ENCODE data around the gene EYA4. TPM values are rescaled to one million over a fixed set of nuclear protein-coding genes. Genes with fewer than 3 reads are reported as not detected.

EYA4 gene
- total RNA-seq, 2 donors from 2014 or later, result 0.11 to 0.26 TPM

DNA sequence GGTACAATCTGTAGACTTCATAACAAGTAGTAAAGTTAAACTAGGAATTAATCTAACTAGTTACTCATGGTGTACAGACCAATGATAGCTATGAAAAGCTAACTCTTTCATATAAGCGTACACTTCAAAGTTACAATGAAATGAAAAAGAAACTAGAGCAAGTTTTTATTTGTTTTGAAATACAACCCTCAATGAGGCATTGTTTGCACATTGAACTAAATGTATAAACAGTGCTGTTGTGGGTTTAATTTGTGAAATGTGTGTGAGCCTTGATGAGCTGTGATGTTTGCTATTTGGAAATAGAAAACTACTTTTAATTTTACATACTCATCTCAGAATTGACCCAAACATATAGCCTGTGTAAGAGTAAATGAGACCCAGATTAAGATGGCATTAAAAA is 11.1 kb upstream of the EYA4 start:
- Mint-ChIP-seq H3K27ac (no peak overlapping the region), H3K4me3 (no peak overlapping the region), H3K27me3 (ENCODE audit: insufficient read depth) (no peaks in the 10 kb centered on the region), H3K36me3 (ENCODE audit: low read depth) (no peaks in the 10 kb centered on the region), H3K9me3 (peaks cover 6% of the 10 kb centered on the region), H3K4me1 (no peaks in the 10 kb centered on the region)
- H3K4me1 ChIP-seq (ENCODE audit: control insufficient read depth, insufficient read depth, low read length), result no peaks in the 10 kb centered on the region
- no peak overlapping the region for H3K9ac ChIP-seq (ENCODE audit: extremely low read depth, low read length, poor library complexity, severe bottlenecking)
- TF ChIP-seq, protein P1, sequence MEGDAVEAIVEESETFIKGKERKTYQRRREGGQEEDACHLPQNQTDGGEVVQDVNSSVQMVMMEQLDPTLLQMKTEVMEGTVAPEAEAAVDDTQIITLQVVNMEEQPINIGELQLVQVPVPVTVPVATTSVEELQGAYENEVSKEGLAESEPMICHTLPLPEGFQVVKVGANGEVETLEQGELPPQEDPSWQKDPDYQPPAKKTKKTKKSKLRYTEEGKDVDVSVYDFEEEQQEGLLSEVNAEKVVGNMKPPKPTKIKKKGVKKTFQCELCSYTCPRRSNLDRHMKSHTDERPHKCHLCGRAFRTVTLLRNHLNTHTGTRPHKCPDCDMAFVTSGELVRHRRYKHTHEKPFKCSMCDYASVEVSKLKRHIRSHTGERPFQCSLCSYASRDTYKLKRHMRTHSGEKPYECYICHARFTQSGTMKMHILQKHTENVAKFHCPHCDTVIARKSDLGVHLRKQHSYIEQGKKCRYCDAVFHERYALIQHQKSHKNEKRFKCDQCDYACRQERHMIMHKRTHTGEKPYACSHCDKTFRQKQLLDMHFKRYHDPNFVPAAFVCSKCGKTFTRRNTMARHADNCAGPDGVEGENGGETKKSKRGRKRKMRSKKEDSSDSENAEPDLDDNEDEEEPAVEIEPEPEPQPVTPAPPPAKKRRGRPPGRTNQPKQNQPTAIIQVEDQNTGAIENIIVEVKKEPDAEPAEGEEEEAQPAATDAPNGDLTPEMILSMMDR (conservative IDR thresholded peaks at IDR 0.05), result no peak
- no peaks in the 10 kb centered on the region for H3K9me3 ChIP-seq (ENCODE audit: control insufficient read depth, low read length)
- no peak overlapping the region for H3K4me3 ChIP-seq (ENCODE audit: low read length)
- no peaks in the 10 kb centered on the region for H3K27me3 ChIP-seq (ENCODE audit: control insufficient read depth, insufficient read depth, low read length, poor library complexity, severe bottlenecking)
- no peak overlapping the region for H3K27ac ChIP-seq (ENCODE audit: low read depth, low read length)
- no peak for DNase-seq
- WGBS, 2 experiments (ENCODE audit: insufficient coverage in 1 of 2, insufficient read length in 1 of 2), result 100% methylated on average over 1 of the region's 1 CpG; no CpG with 5 or more reads in 1 of the 2 experiments
- no peaks in the 10 kb centered on the region for H3K36me3 ChIP-seq (ENCODE audit: control insufficient read depth, insufficient read depth, low read length)

DNA sequence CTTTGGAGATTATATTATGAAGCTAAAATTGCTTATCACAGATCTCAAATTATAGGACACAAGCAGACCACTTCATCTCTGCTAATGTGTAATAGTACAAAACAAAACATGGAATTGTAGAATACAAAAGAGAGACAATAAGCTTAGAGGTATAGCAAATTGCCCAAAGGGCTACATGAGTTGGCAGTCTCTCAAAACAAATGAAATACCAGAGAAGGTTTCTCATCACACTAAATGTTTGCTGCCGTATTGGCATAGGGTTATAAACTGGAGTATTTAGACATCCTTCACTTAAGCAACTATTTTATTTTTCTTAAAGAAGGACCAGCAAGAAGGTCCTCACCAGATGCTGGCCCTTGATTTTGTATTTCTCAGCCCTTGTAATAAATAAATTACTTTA is 5.9 kb upstream of the EYA4 start:
- peaks cover 11% of the 10 kb centered on the region for H3K27me3 Mint-ChIP-seq (ENCODE audit: insufficient read depth)
- WGBS, 2 experiments (ENCODE audit: insufficient coverage in 1 of 2, insufficient read length in 1 of 2), result 100% methylated on average over 1 of the region's 1 CpG; no CpG with 5 or more reads in 1 of the 2 experiments

DNA sequence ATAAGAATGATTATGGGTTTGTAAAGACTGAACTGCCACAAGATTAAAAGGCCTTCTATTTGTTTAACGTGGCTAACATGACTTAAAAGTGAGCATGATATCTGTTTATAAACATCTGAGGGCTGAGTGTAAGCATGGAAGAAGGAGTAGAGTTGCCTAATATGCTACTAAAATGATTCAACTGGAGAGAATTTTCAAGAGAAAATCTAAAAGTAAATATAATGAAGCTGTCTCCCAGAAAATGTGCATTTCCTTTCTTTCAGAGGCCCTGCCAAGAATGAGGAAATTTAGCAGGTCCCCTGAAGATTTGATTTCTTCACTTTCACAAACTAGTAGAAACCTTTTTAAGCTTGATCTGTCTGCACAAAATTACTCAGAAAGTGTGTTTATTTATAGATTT is 4.2 kb upstream of the EYA4 start:
- DNase-seq, result no peak
- Histone ChIP-seq H3K9me3 (ENCODE audit: control insufficient read depth, low read length) (no peaks in the 10 kb centered on the region), H3K4me1 (ENCODE audit: control insufficient read depth, insufficient read depth, low read length) (no peaks in the 10 kb centered on the region), H3K4me3 (ENCODE audit: low read length) (no peak overlapping the region), H3K27ac (ENCODE audit: low read depth, low read length) (no peak overlapping the region), H3K27me3 (ENCODE audit: control insufficient read depth, insufficient read depth, low read length, poor library complexity, severe bottlenecking) (peaks cover 31% of the 10 kb centered on the region), H3K36me3 (ENCODE audit: control insufficient read depth, insufficient read depth, low read length) (no peaks in the 10 kb centered on the region), H3K9ac (ENCODE audit: extremely low read depth, low read length, poor library complexity, severe bottlenecking) (no peak overlapping the region)
- Mint-ChIP-seq H3K36me3 (ENCODE audit: low read depth) (no peaks in the 10 kb centered on the region), H3K9me3 (peaks cover 7% of the 10 kb centered on the region), H3K4me3 (no peak overlapping the region), H3K4me1 (peaks cover 4% of the 10 kb centered on the region), H3K27ac (no peak overlapping the region), H3K27me3 (ENCODE audit: insufficient read depth) (peaks cover 23% of the 10 kb centered on the region)
- TF ChIP-seq, protein P1 (conservative IDR thresholded peaks at IDR 0.05), result no peak
- WGBS, 2 experiments (ENCODE audit: insufficient coverage in 1 of 2, insufficient read length in 1 of 2), result 95 to 100% methylated on average over 1 of the region's 1 CpG

More for the DNA sequence above, 5.9 kb upstream of the EYA4 start:
- DNase-seq, result no peak
- Mint-ChIP-seq H3K4me3 (no peak overlapping the region), H3K27ac (no peak overlapping the region), H3K4me1 (no peaks in the 10 kb centered on the region), H3K9me3 (peaks cover 7% of the 10 kb centered on the region), H3K36me3 (ENCODE audit: low read depth) (no peaks in the 10 kb centered on the region)
- Histone ChIP-seq H3K9ac (ENCODE audit: extremely low read depth, low read length, poor library complexity, severe bottlenecking) (no peak overlapping the region), H3K9me3 (ENCODE audit: control insufficient read depth, low read length) (no peaks in the 10 kb centered on the region), H3K27me3 (ENCODE audit: control insufficient read depth, insufficient read depth, low read length, poor library complexity, severe bottlenecking) (peaks cover 17% of the 10 kb centered on the region), H3K27ac (ENCODE audit: low read depth, low read length) (no peak overlapping the region), H3K4me3 (ENCODE audit: low read length) (no peak overlapping the region), H3K36me3 (ENCODE audit: control insufficient read depth, insufficient read depth, low read length) (no peaks in the 10 kb centered on the region), H3K4me1 (ENCODE audit: control insufficient read depth, insufficient read depth, low read length) (no peaks in the 10 kb centered on the region)
- TF ChIP-seq, protein P1 (conservative IDR thresholded peaks at IDR 0.05), result no peak

All from endodermal cell (in vitro differentiated cells).